ENCODE results near the gene KCNMA1. TPM values are rescaled to one million over a fixed set of nuclear protein-coding genes. Genes with fewer than 3 reads are reported as not detected.

The KCNMA1 gene
- total RNA-seq, 1 experiment from 2014 or later = 0.49 TPM

DNA sequence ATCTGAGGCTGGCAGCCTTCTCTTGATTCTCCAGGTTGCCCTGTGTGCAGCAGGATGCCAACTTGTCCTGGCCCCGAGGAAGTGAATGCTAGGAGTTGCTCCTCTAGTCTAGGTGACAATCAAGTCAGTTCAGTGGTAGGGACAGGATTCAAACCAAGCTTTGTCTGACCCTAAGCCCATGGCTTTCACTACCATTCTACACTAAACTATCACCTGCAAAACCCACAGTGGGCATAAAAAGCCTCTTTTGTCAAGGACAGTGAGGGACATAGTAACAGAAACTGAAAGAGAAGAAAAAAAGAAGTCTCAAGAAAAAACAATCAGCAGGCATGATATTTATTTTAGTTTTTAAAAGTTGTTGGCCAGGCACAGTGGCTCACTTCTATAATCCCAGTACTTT, 33.5 kb downstream of the KCNMA1 start (continued):
- TF ChIP-seq, protein P1, sequence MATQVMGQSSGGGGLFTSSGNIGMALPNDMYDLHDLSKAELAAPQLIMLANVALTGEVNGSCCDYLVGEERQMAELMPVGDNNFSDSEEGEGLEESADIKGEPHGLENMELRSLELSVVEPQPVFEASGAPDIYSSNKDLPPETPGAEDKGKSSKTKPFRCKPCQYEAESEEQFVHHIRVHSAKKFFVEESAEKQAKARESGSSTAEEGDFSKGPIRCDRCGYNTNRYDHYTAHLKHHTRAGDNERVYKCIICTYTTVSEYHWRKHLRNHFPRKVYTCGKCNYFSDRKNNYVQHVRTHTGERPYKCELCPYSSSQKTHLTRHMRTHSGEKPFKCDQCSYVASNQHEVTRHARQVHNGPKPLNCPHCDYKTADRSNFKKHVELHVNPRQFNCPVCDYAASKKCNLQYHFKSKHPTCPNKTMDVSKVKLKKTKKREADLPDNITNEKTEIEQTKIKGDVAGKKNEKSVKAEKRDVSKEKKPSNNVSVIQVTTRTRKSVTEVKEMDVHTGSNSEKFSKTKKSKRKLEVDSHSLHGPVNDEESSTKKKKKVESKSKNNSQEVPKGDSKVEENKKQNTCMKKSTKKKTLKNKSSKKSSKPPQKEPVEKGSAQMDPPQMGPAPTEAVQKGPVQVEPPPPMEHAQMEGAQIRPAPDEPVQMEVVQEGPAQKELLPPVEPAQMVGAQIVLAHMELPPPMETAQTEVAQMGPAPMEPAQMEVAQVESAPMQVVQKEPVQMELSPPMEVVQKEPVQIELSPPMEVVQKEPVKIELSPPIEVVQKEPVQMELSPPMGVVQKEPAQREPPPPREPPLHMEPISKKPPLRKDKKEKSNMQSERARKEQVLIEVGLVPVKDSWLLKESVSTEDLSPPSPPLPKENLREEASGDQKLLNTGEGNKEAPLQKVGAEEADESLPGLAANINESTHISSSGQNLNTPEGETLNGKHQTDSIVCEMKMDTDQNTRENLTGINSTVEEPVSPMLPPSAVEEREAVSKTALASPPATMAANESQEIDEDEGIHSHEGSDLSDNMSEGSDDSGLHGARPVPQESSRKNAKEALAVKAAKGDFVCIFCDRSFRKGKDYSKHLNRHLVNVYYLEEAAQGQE (IDR thresholded peaks at IDR 0.05; ENCODE audit: low read depth) = no peak
- no peak for TF ChIP-seq POLR2A (IDR thresholded peaks at IDR 0.05; ENCODE audit: borderline replicate concordance, extremely low read depth, insufficient read depth, insufficient read length)
- TF ChIP-seq TCF7L2 (IDR thresholded peaks at IDR 0.05; ENCODE audit: borderline replicate concordance, extremely low read depth, insufficient read depth, insufficient read length) = no peak
- no peak for TF ChIP-seq SIN3A (IDR thresholded peaks at IDR 0.05; ENCODE audit: low read depth)

GRCh38 chr10:77603534-77603927, 34.1 kb downstream of the KCNMA1 start:
- H3K36me3 ChIP-seq (ENCODE audit: control insufficient read depth in 1 of 2, insufficient read depth in 2 of 2, low read length in 2 of 2) = no peaks in the 10 kb centered on the region
- H3K79me2 ChIP-seq (ENCODE audit: insufficient read depth, low read length) = no peaks in the 10 kb centered on the region
- DNase-seq (ENCODE audit: low read depth, low spot score) (no peak), ATAC-seq (peak; percentile 29; the same call in 1 of the 2 replicates)
- RAD21 ChIA-PET (ENCODE audit: low non-redundant PET in 1 of 2, low total read pairs in 2 of 2, uncharacterized antibody in 2 of 2, unreplicated experiment in 2 of 2) = no interaction called here
- peak overlapping the region; percentile 2; the same call in 1 of the 2 replicates for H3K4me2 ChIP-seq (ENCODE audit: low read length)
- no peaks in the 10 kb centered on the region for H3K9me2 ChIP-seq (ENCODE audit: insufficient read depth)
- H3K27me3 ChIP-seq (ENCODE audit: insufficient read depth, low read length) = no peaks in the 10 kb centered on the region
- TF ChIP-seq EZH2 (IDR thresholded peaks at IDR 0.05) (no peak), CBX3 (IDR thresholded peaks at IDR 0.05; ENCODE audit: low read depth) (no peak), CTCF (IDR thresholded peaks at IDR 0.05 in 2 of 3, conservative IDR thresholded peaks at IDR 0.05 in 1 of 3; ENCODE audit: borderline replicate concordance in 1 of 3, insufficient read depth in 1 of 3, low read depth in 2 of 3, low read length in 2 of 3) (no peak), CEBPB (IDR thresholded peaks at IDR 0.05; ENCODE audit: low read depth) (no peak), TCF7L2 (IDR thresholded peaks at IDR 0.05; ENCODE audit: borderline replicate concordance, extremely low read depth, insufficient read depth, insufficient read length) (no peak)
- TF ChIP-seq, protein P2, sequence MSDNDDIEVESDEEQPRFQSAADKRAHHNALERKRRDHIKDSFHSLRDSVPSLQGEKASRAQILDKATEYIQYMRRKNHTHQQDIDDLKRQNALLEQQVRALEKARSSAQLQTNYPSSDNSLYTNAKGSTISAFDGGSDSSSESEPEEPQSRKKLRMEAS (IDR thresholded peaks at IDR 0.05) = 0 out of 2 replicates have a peak, but pooled peaks have one; percentile 29
- TF ChIP-seq, protein P3, sequence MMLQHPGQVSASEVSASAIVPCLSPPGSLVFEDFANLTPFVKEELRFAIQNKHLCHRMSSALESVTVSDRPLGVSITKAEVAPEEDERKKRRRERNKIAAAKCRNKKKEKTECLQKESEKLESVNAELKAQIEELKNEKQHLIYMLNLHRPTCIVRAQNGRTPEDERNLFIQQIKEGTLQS (IDR thresholded peaks at IDR 0.05) = no peak
- BruUV-seq (replicated peaks) = no TSS peak
- CTCF ChIA-PET = interaction anchor here (1.3 kb wide), 1 partner anchor 90 kb away, joined by 3 read pairs; no protein-coding TSS in a partner anchor
- no peaks in the 10 kb centered on the region for H3K9me3 ChIP-seq (ENCODE audit: control insufficient read depth in 1 of 2, insufficient read depth in 1 of 2, low read depth in 1 of 2, low read length in 2 of 2)
- intact Hi-C loops (cut with micrococcal nuclease) = no loop called here
- peaks cover 0 to 29% of the 10 kb centered on the region in 2 experiments; a peak in 2 of 4 replicates for H3K4me1 ChIP-seq (ENCODE audit: control insufficient read depth in 1 of 2, insufficient read depth in 2 of 2, low read length in 2 of 2)
- POLR2A ChIA-PET = no interaction called here
- no peak overlapping the region for H3K4me3 ChIP-seq (replicated peaks in 1 of 2; ENCODE audit: low read depth in 1 of 2, low read length in 2 of 2)
- H2AFZ ChIP-seq (ENCODE audit: low read depth, low read length, poor library complexity, severe bottlenecking) = no peak overlapping the region
- H3K9ac ChIP-seq (ENCODE audit: low read length) = no peak overlapping the region
- no peaks in the 10 kb centered on the region for H4K20me1 ChIP-seq (ENCODE audit: insufficient read depth)
- H3K27ac ChIP-seq (ENCODE audit: low read depth, low read length) = no peak overlapping the region

All from HCT116 (cell line).